ENCODE results near the gene ZHX3. TPM values are rescaled to one million over a fixed set of nuclear protein-coding genes. Genes with fewer than 3 reads are reported as not detected.

The ZHX3 gene
- total RNA-seq, 4 donors from 2014 or later: 57.8 to 74.8 (median 60.5) TPM

DNA sequence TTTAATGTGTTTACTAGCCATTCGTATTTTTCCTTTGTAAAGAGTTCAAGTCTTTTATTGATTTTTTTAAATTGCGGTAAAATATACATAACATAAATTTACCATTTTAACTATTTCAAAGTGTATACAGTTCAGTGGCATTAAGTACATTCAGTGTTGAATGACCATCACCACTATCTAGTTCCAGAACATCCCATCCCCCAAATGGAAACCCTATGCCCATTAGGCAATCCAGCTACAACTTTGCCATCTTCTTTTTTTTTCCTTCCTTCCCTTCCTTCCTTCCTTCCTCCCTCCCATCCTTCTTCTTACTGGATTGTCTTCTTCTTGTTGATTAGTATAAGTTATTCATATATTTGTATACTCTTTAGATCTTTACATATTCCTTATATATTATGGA is 31.7 kb upstream of the ZHX3 start:
- Histone ChIP-seq H3K4me3 (replicated peaks in 1 of 3) (no peak overlapping the region), H3K36me3 (peaks cover 22 to 40% of the 10 kb centered on the region in 2 donors), H3K27ac (no peak overlapping the region), H3K27me3 (no peaks in the 10 kb centered on the region), H3K9me3 (no peaks in the 10 kb centered on the region), H3K4me1 (peaks cover 6 to 7% of the 10 kb centered on the region in 2 donors)
- DNase-seq: no peak
- TF ChIP-seq POLR2A (IDR thresholded peaks at IDR 0.05): no peak
- TF ChIP-seq, protein P1, sequence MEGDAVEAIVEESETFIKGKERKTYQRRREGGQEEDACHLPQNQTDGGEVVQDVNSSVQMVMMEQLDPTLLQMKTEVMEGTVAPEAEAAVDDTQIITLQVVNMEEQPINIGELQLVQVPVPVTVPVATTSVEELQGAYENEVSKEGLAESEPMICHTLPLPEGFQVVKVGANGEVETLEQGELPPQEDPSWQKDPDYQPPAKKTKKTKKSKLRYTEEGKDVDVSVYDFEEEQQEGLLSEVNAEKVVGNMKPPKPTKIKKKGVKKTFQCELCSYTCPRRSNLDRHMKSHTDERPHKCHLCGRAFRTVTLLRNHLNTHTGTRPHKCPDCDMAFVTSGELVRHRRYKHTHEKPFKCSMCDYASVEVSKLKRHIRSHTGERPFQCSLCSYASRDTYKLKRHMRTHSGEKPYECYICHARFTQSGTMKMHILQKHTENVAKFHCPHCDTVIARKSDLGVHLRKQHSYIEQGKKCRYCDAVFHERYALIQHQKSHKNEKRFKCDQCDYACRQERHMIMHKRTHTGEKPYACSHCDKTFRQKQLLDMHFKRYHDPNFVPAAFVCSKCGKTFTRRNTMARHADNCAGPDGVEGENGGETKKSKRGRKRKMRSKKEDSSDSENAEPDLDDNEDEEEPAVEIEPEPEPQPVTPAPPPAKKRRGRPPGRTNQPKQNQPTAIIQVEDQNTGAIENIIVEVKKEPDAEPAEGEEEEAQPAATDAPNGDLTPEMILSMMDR (IDR thresholded peaks at IDR 0.05): no peak
- intact Hi-C loops (cut with DNase I): loop anchor here (5.0 kb wide), 1 partner anchor 63 kb away; no protein-coding TSS in a partner anchor
- 95 to 96% methylated on average over 2 of the region's 2 CpGs for WGBS, 2 donors

DNA sequence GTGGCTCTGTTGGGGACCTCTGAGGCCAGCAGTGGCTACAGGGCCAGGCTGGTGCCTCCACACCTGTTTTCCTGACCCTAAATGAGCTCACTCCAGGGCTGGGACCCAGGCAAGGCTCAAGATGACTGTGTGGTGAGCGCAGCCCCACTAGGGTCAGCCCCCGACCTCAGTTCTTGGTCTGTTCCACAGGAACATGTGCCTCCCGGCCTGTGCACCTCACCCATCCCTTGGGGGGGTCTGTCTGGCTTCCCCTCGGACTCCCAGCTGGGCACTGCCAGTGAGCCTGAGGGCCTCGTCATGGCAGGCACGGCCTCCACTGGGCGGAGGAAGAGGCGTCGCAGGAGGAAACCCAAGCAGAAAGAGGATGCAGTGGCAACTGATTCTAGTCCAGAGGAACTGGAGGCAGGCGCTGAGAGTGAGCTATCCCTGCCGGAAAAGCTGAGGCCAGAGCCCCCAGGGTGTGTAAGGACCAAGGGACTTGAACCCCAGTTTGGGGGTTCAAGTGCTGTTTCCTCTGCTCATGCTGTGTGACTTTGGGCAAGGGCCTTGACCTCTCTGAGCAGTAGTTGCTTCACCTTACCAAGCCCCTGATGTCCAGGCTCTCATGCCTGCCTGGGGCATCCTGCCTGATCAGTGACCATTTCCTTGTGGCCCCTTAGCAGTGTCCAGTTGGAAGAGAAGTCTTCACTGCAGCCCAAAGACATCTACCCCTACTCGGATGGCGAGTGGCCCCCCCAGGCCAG is 31.1 kb upstream of the ZHX3 start:
- Histone ChIP-seq H3K4me3 (replicated peaks in 1 of 3) (no peak overlapping the region), H3K9me3 (no peaks in the 10 kb centered on the region), H3K4me1 (peaks cover 7 to 12% of the 10 kb centered on the region in 2 donors), H3K27ac (no peak overlapping the region), H3K36me3 (peaks cover 22 to 40% of the 10 kb centered on the region in 2 donors), H3K27me3 (no peaks in the 10 kb centered on the region)
- intact Hi-C loops (cut with DNase I): loop anchor here (5.0 kb wide), 1 partner anchor 64 kb away; no protein-coding TSS in a partner anchor
- no peak for TF ChIP-seq POLR2A (IDR thresholded peaks at IDR 0.05)
- TF ChIP-seq, protein P1 (IDR thresholded peaks at IDR 0.05): no peak
- no peak for DNase-seq
- 97 to 98% methylated on average over 11 to 12 of the region's 13 CpGs for WGBS, 2 donors

DNA sequence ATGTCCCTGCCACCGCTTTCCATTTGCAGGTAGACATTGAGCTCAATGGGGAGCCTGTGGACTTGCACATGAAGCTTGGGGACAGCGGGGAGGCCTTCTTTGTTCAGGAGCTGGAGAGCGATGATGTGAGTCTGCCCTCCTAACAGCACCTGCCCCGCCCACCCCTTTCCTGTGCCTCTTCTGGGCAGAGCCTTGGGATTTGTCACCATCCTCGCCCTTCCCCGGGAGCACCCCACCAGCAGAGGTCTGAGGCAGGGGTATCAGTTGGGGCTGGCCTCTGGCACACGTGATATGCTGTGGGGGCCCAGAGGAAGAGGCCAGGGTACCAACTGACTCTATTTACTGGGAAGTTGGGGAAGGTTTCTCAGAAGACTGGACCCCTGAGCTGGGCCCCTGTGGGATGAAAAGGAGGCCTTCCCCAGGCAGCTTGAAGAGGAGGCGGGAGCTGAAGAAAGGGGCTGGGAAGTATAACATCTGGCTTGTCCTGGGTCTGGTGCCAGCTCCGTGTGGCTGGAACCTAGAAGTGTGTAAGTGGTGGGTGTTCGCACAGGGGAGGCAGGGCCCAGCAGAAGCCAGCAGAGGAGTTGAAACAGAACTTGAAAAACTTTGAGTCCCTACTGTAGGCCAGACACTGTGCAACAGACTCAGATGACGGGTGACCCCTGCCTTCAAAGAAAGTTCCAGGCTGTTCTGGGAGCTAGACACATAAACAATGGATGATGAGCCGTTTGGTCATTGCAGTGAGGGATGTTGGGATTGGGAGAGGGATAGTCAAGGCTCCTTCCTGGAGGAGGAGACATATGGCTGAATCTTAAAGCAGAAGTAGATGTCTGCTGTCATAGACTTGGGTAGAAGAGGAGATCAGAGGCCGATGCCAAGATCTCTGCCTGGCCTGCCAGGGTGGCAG is 30.2 kb upstream of the ZHX3 start:
- TF ChIP-seq, protein P1 (IDR thresholded peaks at IDR 0.05): no peak
- TF ChIP-seq POLR2A (IDR thresholded peaks at IDR 0.05): no peak
- intact Hi-C loops (cut with DNase I): loop anchor here (5.0 kb wide), 1 partner anchor 65 kb away; no protein-coding TSS in a partner anchor
- DNase-seq: no peak
- no peak overlapping the region for H3K27ac ChIP-seq
- H3K27me3 ChIP-seq: no peaks in the 10 kb centered on the region
- H3K36me3 ChIP-seq: peaks cover 22 to 40% of the 10 kb centered on the region in 2 donors
- H3K9me3 ChIP-seq: no peaks in the 10 kb centered on the region
- H3K4me3 ChIP-seq (replicated peaks in 1 of 3): no peak overlapping the region
- H3K4me1 ChIP-seq: peaks cover 7 to 13% of the 10 kb centered on the region in 2 donors
- 89 to 91% methylated on average over 13 of the region's 13 CpGs for WGBS, 2 donors

DNA sequence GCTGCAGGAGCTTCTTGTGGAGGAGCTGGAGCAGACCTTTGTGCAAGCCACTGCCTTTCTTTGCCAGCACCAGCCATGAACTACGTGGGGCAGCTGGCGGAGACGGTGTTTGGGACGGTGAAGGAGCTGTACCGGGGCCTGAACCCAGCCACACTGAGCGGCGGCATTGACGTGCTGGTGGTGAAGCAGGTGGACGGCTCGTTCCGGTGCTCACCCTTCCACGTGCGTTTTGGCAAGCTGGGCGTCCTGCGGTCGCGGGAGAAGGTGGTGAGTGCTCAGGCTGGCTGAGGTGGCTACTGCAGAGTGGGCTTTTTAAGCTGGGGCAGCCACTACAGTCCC is 28.2 kb upstream of the ZHX3 start:
- Histone ChIP-seq H3K4me1 (peaks cover 16 to 25% of the 10 kb centered on the region in 2 donors), H3K27me3 (no peaks in the 10 kb centered on the region), H3K4me3 (replicated peaks in 1 of 3) (no peak overlapping the region), H3K27ac (no peak overlapping the region), H3K36me3 (peaks cover 17 to 30% of the 10 kb centered on the region in 2 donors), H3K9me3 (no peaks in the 10 kb centered on the region)
- intact Hi-C loops (cut with DNase I): loop anchor here (5.0 kb wide), 1 partner anchor 67 kb away; no protein-coding TSS in a partner anchor
- no peak for DNase-seq
- no peak for TF ChIP-seq POLR2A (IDR thresholded peaks at IDR 0.05)
- TF ChIP-seq, protein P1 (IDR thresholded peaks at IDR 0.05): no peak
- WGBS, 2 donors: 93 to 94% methylated on average over 17 of the region's 17 CpGs
